H7 (cell line): Measurements from ENCODE around the gene UGT1A1. TPM values are rescaled to one million over a fixed set of nuclear protein-coding genes. Genes with fewer than 3 reads are reported as not detected.

Source experiments
- DNase-seq: peaks from one replicate; pipeline ENCODE4 v3.0.0; 2012
- H3K27me3 ChIP-seq: 2 replicates; pipeline ENCODE4 v1.6.0; 2011; ENCODE audit warnings: mild to moderate bottlenecking, low read length; ENCODE audit not compliant: control insufficient read depth, insufficient read depth
- H3K36me3 ChIP-seq: replicated peaks from 2 replicates; pipeline ENCODE4 v1.5.1; 2011; ENCODE audit warnings: low read length; ENCODE audit not compliant: control insufficient read depth, insufficient read depth
- H3K4me3 ChIP-seq: 2 replicates; pipeline ENCODE4 v1.5.1; 2011; ENCODE audit warnings: low read depth, mild to moderate bottlenecking, control low read depth, low read length, moderate library complexity; ENCODE audit not compliant: insufficient read depth
- total RNA-seq: library from RNA; depleted of rRNA; stranded (reverse); fragments of >200 nt; shearing (Covaris generic); gene quantifications from 2 replicates; pipeline ENCODE4 v1.2.3, GENCODE V29; 2014; rRNA removed

Gene UGT1A1
- total RNA-seq, 1 experiment from 2014 or later = not detected

DNA sequence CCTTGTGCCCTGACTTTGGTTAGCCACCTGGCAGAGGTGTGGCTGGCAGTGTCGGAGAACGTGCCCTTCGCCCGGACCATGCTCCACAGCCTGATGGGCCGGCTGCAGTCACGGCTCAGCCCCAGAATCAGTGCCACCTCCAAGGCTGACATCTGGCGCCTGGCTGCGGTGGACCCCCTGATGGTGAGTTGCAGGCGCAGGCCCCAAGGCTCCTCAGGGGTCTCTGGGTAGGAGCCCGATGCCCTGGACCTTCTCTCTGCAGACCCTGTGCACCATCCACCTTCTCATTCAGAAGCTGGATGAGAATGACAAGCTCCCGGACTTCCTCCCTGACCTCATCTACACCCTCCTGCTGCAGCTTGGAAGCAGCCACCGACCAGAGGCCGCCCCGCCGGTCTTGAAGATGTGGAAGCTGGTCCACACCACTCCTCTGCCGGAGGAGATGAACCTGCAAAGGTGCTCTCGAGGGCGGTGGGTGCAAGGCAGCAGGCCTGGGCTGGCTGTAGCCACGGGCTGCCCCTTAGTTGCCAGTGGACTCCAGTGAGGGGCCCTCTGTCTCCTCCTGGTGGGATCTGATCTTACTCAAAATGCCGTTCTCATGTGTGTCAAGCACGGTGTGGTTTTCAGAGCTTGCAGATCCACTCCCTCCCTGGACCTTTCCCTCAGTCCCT is 62.2 kb downstream of the UGT1A1 start:
- H3K27me3 ChIP-seq = no peaks in the 10 kb centered on the region
- no peaks in the 10 kb centered on the region for H3K36me3 ChIP-seq
- no peak overlapping the region for H3K4me3 ChIP-seq
- peak; percentile 56 for DNase-seq

Other genes starting within 250 kb of the UGT1A1 start
- 10.8 and 23.1 TPM in 2 replicates for gene USP40, start 193.5 kb upstream of the UGT1A1 start, total RNA-seq
- 0.22 TPM in 1 of 2 replicates, not detected in the other for gene UGT1A8, start 142.6 kb upstream of the UGT1A1 start, total RNA-seq
- gene UGT1A10, start 123.8 kb upstream of the UGT1A1 start, total RNA-seq = not detected in 2 replicates
- not detected in 2 replicates for gene UGT1A9, start 88.4 kb upstream of the UGT1A1 start, total RNA-seq
- gene UGT1A7, start 78.4 kb upstream of the UGT1A1 start, total RNA-seq = 0.07 TPM in 1 of 2 replicates, not detected in the other
- gene UGT1A6, start 67.4 kb upstream of the UGT1A1 start, total RNA-seq = not detected in 2 replicates
- gene UGT1A5, start 47.4 kb upstream of the UGT1A1 start, total RNA-seq = not detected in 2 replicates
- gene UGT1A4, start 41.5 kb upstream of the UGT1A1 start, total RNA-seq = 0.07 TPM in 1 of 2 replicates, not detected in the other
- gene UGT1A3, start 31.2 kb upstream of the UGT1A1 start, total RNA-seq = not detected in 2 replicates
- gene MROH2A, start 18.1 kb downstream of the UGT1A1 start, total RNA-seq = not detected in 2 replicates
- gene HJURP, start 94.3 kb downstream of the UGT1A1 start, total RNA-seq = 61.6 and 84.5 TPM in 2 replicates
- 0.31 TPM in 1 of 2 replicates, not detected in the other for gene TRPM8, start 157.1 kb downstream of the UGT1A1 start, total RNA-seq